Liver (tissue), 9 donors: ENCODE results near the gene NAT9. TPM values are rescaled to one million over a fixed set of nuclear protein-coding genes. Genes with fewer than 3 reads are reported as not detected.
A peak's percentile ranks its signal among the peaks of the same experiment; 100 is the strongest.

Source experiments
- DNase-seq: peaks from one replicate; pipeline ENCODE4 v3.0.0-alpha.2; 2017; ENCODE audit warnings: low spot score
- H3K27ac ChIP-seq, 2 donors: one replicate each; pipeline ENCODE4 v1.7.0; 2013; ENCODE audit warnings: inconsistent platforms in 2 of 2, low read length in 2 of 2, control low read depth in 1 of 2, low read depth in 1 of 2, mild to moderate bottlenecking in 1 of 2
- H3K27me3 ChIP-seq, 4 donors: one replicate each; pipeline versions ENCODE4 v1.6.1 to v1.7.0; 2013; ENCODE audit warnings: low read length in 3 of 4, inconsistent platforms in 1 of 4, mild to moderate bottlenecking in 1 of 4, moderate library complexity in 1 of 4; ENCODE audit not compliant: control insufficient read depth in 4 of 4, insufficient read depth in 4 of 4
- H3K36me3 ChIP-seq, 4 donors: one replicate each; pipeline versions ENCODE4 v1.6.1 to v1.7.0; 2013; ENCODE audit warnings: low read length in 3 of 4, mild to moderate bottlenecking in 3 of 4, low read depth in 1 of 4, moderate library complexity in 1 of 4; ENCODE audit not compliant: control insufficient read depth in 4 of 4, insufficient read depth in 3 of 4
- H3K4me1 ChIP-seq, 4 donors: one replicate each; pipeline versions ENCODE4 v1.6.1 to v1.7.0; 2013; ENCODE audit warnings: low read length in 3 of 4, mild to moderate bottlenecking in 3 of 4, moderate library complexity in 1 of 4; ENCODE audit not compliant: control insufficient read depth in 4 of 4, insufficient read depth in 4 of 4
- H3K4me3 ChIP-seq, 3 donors: one replicate each; pipeline versions ENCODE4 v1.6.1 to v1.7.0; 2013; ENCODE audit warnings: low read length in 3 of 3, control low read depth in 1 of 3, low read depth in 1 of 3, mild to moderate bottlenecking in 1 of 3
- H3K9ac ChIP-seq, 2 donors: one replicate each; pipeline ENCODE4 v1.7.0; 2013; ENCODE audit warnings: low read length in 2 of 2, mild to moderate bottlenecking in 2 of 2, moderate library complexity in 2 of 2, control low read depth in 1 of 2, low read depth in 1 of 2
- H3K9me3 ChIP-seq, 4 donors: one replicate each; pipeline versions ENCODE4 v1.6.1 to v1.7.0; 2013; ENCODE audit warnings: low read length in 3 of 4; ENCODE audit not compliant: control insufficient read depth in 4 of 4
- ATF3 ChIP-seq: IDR thresholded peaks from 2 replicates; pipeline ENCODE4 v1.6.1; 2016; ENCODE audit warnings: antibody characterized with exemption
- CTCF ChIP-seq: fragments of 150-350 bp; IDR thresholded peaks from 2 replicates; pipeline ENCODE4 v1.5.1; 2017; ENCODE audit warnings: improper control_type of control experiment, low read depth, low read length; ENCODE audit not compliant: missing input control
- EGR1 ChIP-seq, 2 donors: IDR thresholded peaks; 2 replicates each; pipeline ENCODE4 v1.6.1; 2016 to 2018; ENCODE audit warnings: antibody characterized with exemption in 2 of 2, low read depth in 2 of 2
- FOXA2 ChIP-seq: IDR thresholded peaks from 2 replicates; pipeline ENCODE4 v1.6.1; 2016; ENCODE audit warnings: antibody characterized with exemption
- HNF4A ChIP-seq, 2 donors: conservative IDR thresholded peaks; 2 replicates each; pipeline ENCODE4 v1.6.1; 2016; ENCODE audit warnings: antibody characterized with exemption in 2 of 2, mild to moderate bottlenecking in 2 of 2
- HNF4G ChIP-seq: IDR thresholded peaks from 2 replicates; pipeline ENCODE4 v1.6.1; 2016; ENCODE audit warnings: antibody characterized with exemption
- JUND ChIP-seq, 2 donors: IDR thresholded peaks; 2 replicates each; pipeline ENCODE4 v1.6.1; 2016; ENCODE audit warnings: antibody characterized with exemption in 2 of 2
- NR2F2 ChIP-seq: IDR thresholded peaks from 2 replicates; pipeline ENCODE4 v1.6.1; 2016; ENCODE audit warnings: antibody characterized with exemption
- RAD21 ChIP-seq, 2 donors: IDR thresholded peaks; 2 replicates each; pipeline ENCODE4 v1.6.1; 2016; ENCODE audit warnings: antibody characterized with exemption in 2 of 2, mild to moderate bottlenecking in 2 of 2
- REST ChIP-seq: IDR thresholded peaks from 2 replicates; pipeline ENCODE4 v1.6.1; 2016; ENCODE audit warnings: antibody characterized with exemption, mild to moderate bottlenecking
- RXRA ChIP-seq, 2 donors: IDR thresholded peaks; 2 replicates each; pipeline ENCODE4 v1.6.1; 2017 to 2018; ENCODE audit warnings: antibody characterized with exemption in 2 of 2, mild to moderate bottlenecking in 1 of 2
- YY1 ChIP-seq: IDR thresholded peaks from 2 replicates; pipeline ENCODE4 v1.6.1; 2016; ENCODE audit warnings: antibody characterized with exemption, mild to moderate bottlenecking
- WGBS: extraction: QIAGEN DNeasy Blood & Tissue Kit; methylation state at CpG from one replicate; pipeline ENCODE4 v1.1.7; 2013; 5-methylcytosine and 5-hydroxymethylcytosine counted together
- polyA plus RNA-seq, 2 donors: library from polyadenylated mRNA; stranded (reverse) in 1 of 2; unstranded in 1 of 2; fragments of 200-250 nt in 1 of 2; fragments of >200 nt in 1 of 2; fragmentation: Nextera tagmentation in 1 of 2; extraction: Ambion mirVana in 1 of 2; gene quantifications; one replicate each; pipeline versions ENCODE4 v1.2.1 to v1.2.3, GENCODE V29; 2013 to 2015
- total RNA-seq, 2 donors: library from RNA; depleted of rRNA; stranded (reverse); fragments of >200 nt; gene quantifications; one replicate each; pipeline ENCODE4 v1.2.3, GENCODE V29; 2014
- donor health status: healthy.
- donor health status: healthy.
- donor health status: healthy.
- donor health status: healthy.
- donor health status: healthy.

Gene NAT9
- total and polyA plus RNA-seq, 4 donors, result 8.1 to 25.5 (median 17.1) TPM

- Histone ChIP-seq H3K27me3 (no peaks in the 10 kb centered on the region), H3K4me3 (peak overlapping the region in 2 of 3 donors; percentile 42 to 47), H3K9me3 (no peaks in the 10 kb centered on the region), H3K9ac (no peak overlapping the region), H3K36me3 (no peaks in the 10 kb centered on the region), H3K27ac (peak overlapping the region; percentile 43 to 73), H3K4me1 (peaks cover 17 to 56% (median 38%) of the 10 kb centered on the region in 4 donors)
- WGBS, result under 1% methylated on average over 34 of the region's 34 CpGs
- TF ChIP-seq REST, result no peak
- TF ChIP-seq HNF4G, result no peak
- peak in 1 of 2 donors; percentile 10 for TF ChIP-seq RAD21 (IDR thresholded peaks at IDR 0.05)
- TF ChIP-seq CTCF, result peak; percentile 42
- TF ChIP-seq JUND (IDR thresholded peaks at IDR 0.05), result no peak
- TF ChIP-seq FOXA2, result no peak
- no peak for TF ChIP-seq ATF3
- no peak for DNase-seq
Measured at GRCh38 chr17:74748279-74748528, 27.9 kb downstream of the NAT9 start.

GRCh38 chr17:74746922-74747321 is 29.2 kb downstream of the NAT9 start:
- no peak overlapping the region for H3K9ac ChIP-seq
- no peaks in the 10 kb centered on the region for H3K27me3 ChIP-seq
- 47% methylated on average over 6 of the region's 6 CpGs for WGBS
- no peaks in the 10 kb centered on the region for H3K9me3 ChIP-seq
- H3K4me1 ChIP-seq, result peaks cover 6 to 45% (median 28%) of the 10 kb centered on the region in 4 donors
- H3K4me3 ChIP-seq, result no peak overlapping the region
- no peaks in the 10 kb centered on the region for H3K36me3 ChIP-seq
- DNase-seq, result no peak
- H3K27ac ChIP-seq, result peak overlapping the region; percentile 38 to 73
- TF ChIP-seq YY1, result no peak
- peak; percentile 85 for TF ChIP-seq NR2F2
- peak in 1 of 2 donors; percentile 40 for TF ChIP-seq RXRA (IDR thresholded peaks at IDR 0.05)

GRCh38 chr17:74746376-74746775 is 29.8 kb downstream of the NAT9 start:
- DNase-seq, result no peak
- Histone ChIP-seq H3K4me1 (peaks cover 6 to 45% (median 24%) of the 10 kb centered on the region in 4 donors), H3K4me3 (no peak overlapping the region), H3K36me3 (no peaks in the 10 kb centered on the region), H3K9me3 (no peaks in the 10 kb centered on the region), H3K27me3 (no peaks in the 10 kb centered on the region), H3K27ac (no peak overlapping the region), H3K9ac (no peak overlapping the region)
- TF ChIP-seq EGR1 (IDR thresholded peaks at IDR 0.05; ENCODE audit: low read depth in 2 of 2) (no peak), HNF4A (conservative IDR thresholded peaks at IDR 0.05) (no peak), CTCF (no peak)
- 86% methylated on average over 5 of the region's 5 CpGs for WGBS
